HFF-Myc (cell line): ENCODE data around the gene GLMP.

ENCODE experiments used
- DNase-seq: peaks from one replicate; pipeline ENCODE4 v3.0.0-alpha.2; 2011; ENCODE audit warnings: low read depth; ENCODE audit errors: extremely low read depth
- H3K4me3 ChIP-seq: replicated peaks from 2 replicates; pipeline ENCODE4 v1.5.1; 2011; ENCODE audit warnings: low read depth, mild to moderate bottlenecking, control low read depth, low read length
- CTCF ChIP-seq: IDR thresholded peaks from 2 replicates; pipeline ENCODE4 v1.5.1; 2012; ENCODE audit warnings: mild to moderate bottlenecking, low read depth, low read length, control low read depth; ENCODE audit errors: missing control alignments

The GLMP gene

GRCh38 chr1:156305215-156305614, 9.7 kb upstream of the GLMP start:
- H3K4me3 ChIP-seq = no peak overlapping the region
- DNase-seq = no peak
- no peak for TF ChIP-seq CTCF

- no peak for TF ChIP-seq CTCF
- H3K4me3 ChIP-seq = no peak overlapping the region
- no peak for DNase-seq
These were observed 7.8 kb upstream of the GLMP start for GRCh38 chr1:156303241-156303640.

GRCh38 chr1:156298852-156299357, 3.4 kb upstream of the GLMP start, which contains the start of gene VHLL:
VHLL (minus strand) TSS chr1:156299307; CDS start chr1:156299189, 118 bp downstream.
- TF ChIP-seq CTCF = no peak
- DNase-seq = no peak
- no peak within 1 kb of the TSS for H3K4me3 ChIP-seq

- no peak for TF ChIP-seq CTCF
These were observed 1.6 kb downstream of the GLMP start for GRCh38 chr1:156293895-156294294.

GRCh38 chr1:156293098-156293434, 2.4 kb downstream of the GLMP start:
- DNase-seq = no peak
- no peak for TF ChIP-seq CTCF
- H3K4me3 ChIP-seq = no peak overlapping the region

More at GRCh38 chr1:156293895-156294294, 1.6 kb downstream of the GLMP start:
- no peak for DNase-seq
- no peak overlapping the region for H3K4me3 ChIP-seq

- TF ChIP-seq CTCF = no peak
- DNase-seq = no peak
- peak overlapping the region; percentile 41 for H3K4me3 ChIP-seq
These were observed 4.0 kb downstream of the GLMP start for GRCh38 chr1:156291226-156292061.
